Prostate gland (tissue), 2 donors: Measurements from ENCODE around the gene KIAA1614.

Experiments
- POLR2A ChIP-seq: fragments of 450-650 bp; IDR thresholded peaks from one replicate; pipeline ENCODE4 v1.6.1; 2016; ENCODE audit warnings: antibody characterized with exemption, mild to moderate bottlenecking
- POLR2AphosphoS5 ChIP-seq: sonication (generic); formaldehyde crosslinking; IDR thresholded peaks from one replicate; pipeline ENCODE4 v1.6.1; 2017; ENCODE audit warnings: antibody characterized with exemption
- TF ChIP-seq, protein P1 (sequence below), 4 experiments: fragments of 200-600 bp in 2 of 4; fragments of 450-650 bp in 2 of 4; sonication (generic) in 2 of 4; IDR thresholded peaks; 1 replicate in 3 of 4; 2 replicates in 1 of 4; pipeline ENCODE4 v1.5.1; 2016 to 2019; ENCODE audit warnings: antibody characterized with exemption in 4 of 4, mild to moderate bottlenecking in 2 of 4, moderate library complexity in 2 of 4

GRCh38 chr1:180929389-180929788, 16.7 kb downstream of the KIAA1614 start:
- TF ChIP-seq POLR2AphosphoS5 (no peak), POLR2A (no peak)
- TF ChIP-seq, protein P1, sequence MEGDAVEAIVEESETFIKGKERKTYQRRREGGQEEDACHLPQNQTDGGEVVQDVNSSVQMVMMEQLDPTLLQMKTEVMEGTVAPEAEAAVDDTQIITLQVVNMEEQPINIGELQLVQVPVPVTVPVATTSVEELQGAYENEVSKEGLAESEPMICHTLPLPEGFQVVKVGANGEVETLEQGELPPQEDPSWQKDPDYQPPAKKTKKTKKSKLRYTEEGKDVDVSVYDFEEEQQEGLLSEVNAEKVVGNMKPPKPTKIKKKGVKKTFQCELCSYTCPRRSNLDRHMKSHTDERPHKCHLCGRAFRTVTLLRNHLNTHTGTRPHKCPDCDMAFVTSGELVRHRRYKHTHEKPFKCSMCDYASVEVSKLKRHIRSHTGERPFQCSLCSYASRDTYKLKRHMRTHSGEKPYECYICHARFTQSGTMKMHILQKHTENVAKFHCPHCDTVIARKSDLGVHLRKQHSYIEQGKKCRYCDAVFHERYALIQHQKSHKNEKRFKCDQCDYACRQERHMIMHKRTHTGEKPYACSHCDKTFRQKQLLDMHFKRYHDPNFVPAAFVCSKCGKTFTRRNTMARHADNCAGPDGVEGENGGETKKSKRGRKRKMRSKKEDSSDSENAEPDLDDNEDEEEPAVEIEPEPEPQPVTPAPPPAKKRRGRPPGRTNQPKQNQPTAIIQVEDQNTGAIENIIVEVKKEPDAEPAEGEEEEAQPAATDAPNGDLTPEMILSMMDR (IDR thresholded peaks at IDR 0.05): no peak
